ENCODE results near the gene GALK2.

DNA sequence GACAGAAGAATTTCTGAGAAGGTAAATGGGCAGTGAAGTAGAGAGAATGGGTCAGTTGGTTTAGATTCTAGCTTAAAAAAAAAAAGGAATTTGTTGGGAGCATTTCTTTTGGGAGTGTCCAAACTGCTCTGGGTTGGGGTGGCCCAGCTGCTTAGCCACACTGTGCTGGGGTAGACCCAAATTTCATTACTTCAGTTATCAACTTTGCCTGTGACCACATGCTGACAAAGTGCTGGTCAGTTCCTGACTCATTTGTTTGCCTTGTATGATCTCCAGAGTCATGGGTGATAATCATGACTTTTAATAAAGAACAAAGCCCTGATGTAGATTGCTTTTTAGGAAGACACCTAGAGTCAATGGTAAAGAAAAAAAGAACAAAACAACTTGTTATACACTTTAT lies 131.5 kb downstream of the GALK2 start:
- TF ChIP-seq, protein P1, sequence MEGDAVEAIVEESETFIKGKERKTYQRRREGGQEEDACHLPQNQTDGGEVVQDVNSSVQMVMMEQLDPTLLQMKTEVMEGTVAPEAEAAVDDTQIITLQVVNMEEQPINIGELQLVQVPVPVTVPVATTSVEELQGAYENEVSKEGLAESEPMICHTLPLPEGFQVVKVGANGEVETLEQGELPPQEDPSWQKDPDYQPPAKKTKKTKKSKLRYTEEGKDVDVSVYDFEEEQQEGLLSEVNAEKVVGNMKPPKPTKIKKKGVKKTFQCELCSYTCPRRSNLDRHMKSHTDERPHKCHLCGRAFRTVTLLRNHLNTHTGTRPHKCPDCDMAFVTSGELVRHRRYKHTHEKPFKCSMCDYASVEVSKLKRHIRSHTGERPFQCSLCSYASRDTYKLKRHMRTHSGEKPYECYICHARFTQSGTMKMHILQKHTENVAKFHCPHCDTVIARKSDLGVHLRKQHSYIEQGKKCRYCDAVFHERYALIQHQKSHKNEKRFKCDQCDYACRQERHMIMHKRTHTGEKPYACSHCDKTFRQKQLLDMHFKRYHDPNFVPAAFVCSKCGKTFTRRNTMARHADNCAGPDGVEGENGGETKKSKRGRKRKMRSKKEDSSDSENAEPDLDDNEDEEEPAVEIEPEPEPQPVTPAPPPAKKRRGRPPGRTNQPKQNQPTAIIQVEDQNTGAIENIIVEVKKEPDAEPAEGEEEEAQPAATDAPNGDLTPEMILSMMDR (IDR thresholded peaks at IDR 0.05), result no peak
- TF ChIP-seq POLR2A (IDR thresholded peaks at IDR 0.05), result no peak
